Panc1 (cell line): ENCODE data around the gene BBS9. TPM values are rescaled to one million over a fixed set of nuclear protein-coding genes. Genes with fewer than 3 reads are reported as not detected.
"Not testable (repeated sequence)": the region's sequence is repeated elsewhere in the genome, so short reads cannot be mapped to it uniquely, and the experiment has no call there.

ENCODE experiments used
- ATAC-seq: fragments of 200-7000 bp; cut with Tn5 transposase; 2 replicates; pipeline ENCODE4 v1.9.1; 2020; ENCODE audit warnings: mild to moderate bottlenecking, moderate library complexity
- BruUV-seq: library from RNA; stranded (reverse); fragments of 400-500 nt; replicated peaks from 2 replicates; lab custom pipeline; 2021; lab: Mats Ljungman, UMichigan
- CTCF ChIA-PET: fragments of 300-600 bp; sonication (Branson Sonifier 250); formaldehyde crosslinking; loops from one replicate; lab custom pipeline; 2022; ENCODE audit warnings: antibody characterized with exemption; lab: Charles Lee
- POLR2A ChIA-PET: fragments of 300-600 bp; sonication (Branson Sonifier 250); formaldehyde crosslinking; loops from one replicate; lab custom pipeline; 2022; ENCODE audit warnings: antibody characterized with exemption; lab: Charles Lee
- DNase-seq: peaks from one replicate; pipeline ENCODE4 v3.0.0-alpha.2; 2010; ENCODE audit warnings: low read depth, low spot score
- H3K27ac ChIP-seq: 2 replicates; pipeline ENCODE4 v1.5.1; 2011; ENCODE audit warnings: mild to moderate bottlenecking, low read length, inconsistent platforms
- H3K27me3 ChIP-seq: fragments of 200-500 bp; sonication (Bioruptor generic); 2 replicates; pipeline ENCODE4 v1.6.0; 2014; ENCODE audit warnings: low read length, inconsistent platforms; ENCODE audit not compliant: control insufficient read depth, insufficient read depth
- H3K36me3 ChIP-seq: fragments of 200-500 bp; sonication (Bioruptor generic); 2 replicates; pipeline ENCODE4 v1.5.1; 2014; ENCODE audit warnings: inconsistent platforms, mild to moderate bottlenecking, low read length, moderate library complexity; ENCODE audit not compliant: control insufficient read depth, insufficient read depth
- H3K4me1 ChIP-seq: 2 replicates; pipeline ENCODE4 v1.5.1; 2011; ENCODE audit warnings: inconsistent platforms, mild to moderate bottlenecking, low read length, moderate library complexity; ENCODE audit not compliant: control insufficient read depth, insufficient read depth
- H3K4me3 ChIP-seq, 2 experiments: 2 replicates each; pipeline ENCODE4 v1.5.1; 2011 to 2012; ENCODE audit warnings: low read depth in 2 of 2, low read length in 2 of 2, mild to moderate bottlenecking in 2 of 2, inconsistent platforms in 1 of 2, moderate library complexity in 1 of 2
- H3K9me3 ChIP-seq: fragments of 200-500 bp; sonication (Bioruptor generic); 2 replicates; pipeline ENCODE4 v1.5.1; 2014; ENCODE audit warnings: low read depth, mild to moderate bottlenecking, inconsistent platforms, low read length, moderate library complexity; ENCODE audit not compliant: control insufficient read depth, insufficient read depth
- POLR2AphosphoS5 ChIP-seq: IDR thresholded peaks from 2 replicates; pipeline ENCODE4 v1.6.1; 2012; ENCODE audit warnings: mild to moderate bottlenecking, low read depth, low read length, moderate library complexity
- REST ChIP-seq, 2 experiments: IDR thresholded peaks; 2 replicates each; pipeline ENCODE4 v1.6.1; 2011 to 2012; ENCODE audit warnings: low read depth in 2 of 2, control low read depth in 1 of 2, low read length in 1 of 2, mild to moderate bottlenecking in 1 of 2, moderate library complexity in 1 of 2; ENCODE audit not compliant: insufficient read depth in 1 of 2
- SIN3A ChIP-seq: IDR thresholded peaks from 2 replicates; pipeline ENCODE4 v1.6.1; 2012; ENCODE audit warnings: low read depth, mild to moderate bottlenecking, low read length, moderate library complexity, borderline replicate concordance; ENCODE audit not compliant: insufficient read depth
- TCF7L2 ChIP-seq: IDR thresholded peaks from 2 replicates; pipeline ENCODE4 v1.6.1; 2011; ENCODE audit warnings: mild to moderate bottlenecking, low read depth, low read length, inconsistent platforms
- in situ Hi-C: cut with HindIII; loops from 2 replicates; pipeline ENCODE4 v1.10.0; 2016; ENCODE audit warnings: low sequenced_read_pairs, low pct_unique_long_range_greater_than_20kb
- intact Hi-C: fragments of 100-400 bp; cut with micrococcal nuclease; formaldehyde crosslinking; loops from one replicate; pipeline ENCODE4 v1.10.0; 2022; ENCODE audit not compliant: unreplicated experiment
- total RNA-seq: library from RNA; stranded (reverse); gene quantifications from one replicate; pipeline ENCODE4 v1.2.1, GENCODE V29; 2021; ENCODE audit not compliant: unreplicated experiment
- TF ChIP-seq, protein P1 (sequence below): fragments of 450-650 bp; IDR thresholded peaks from 2 replicates; pipeline ENCODE4 v1.5.1; 2017; ENCODE audit warnings: mild to moderate bottlenecking

Gene BBS9
- total RNA-seq, 1 experiment from 2014 or later = 6.9 TPM

DNA sequence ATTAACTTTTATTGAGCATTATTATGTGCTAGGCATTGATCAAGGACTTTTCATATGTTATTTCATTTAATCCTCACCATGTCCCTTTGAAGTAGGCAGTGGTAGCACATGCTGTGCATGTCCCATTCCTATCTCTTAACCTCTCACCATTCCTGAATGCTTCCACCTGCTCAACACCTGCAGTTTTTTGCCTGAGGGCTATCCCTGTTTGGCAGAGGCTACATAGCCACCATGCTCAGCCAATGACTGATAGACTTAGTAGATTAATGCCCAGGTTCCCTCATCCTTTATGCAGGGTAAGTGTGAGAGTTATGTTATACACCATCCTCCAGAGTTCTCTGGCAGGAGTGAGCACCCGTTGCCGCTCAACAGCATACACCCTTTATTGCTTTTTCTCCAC, 387.8 kb downstream of the BBS9 start:
- Histone ChIP-seq H3K4me1 (no peaks in the 10 kb centered on the region), H3K9me3 (no peaks in the 10 kb centered on the region), H3K27ac (no peak overlapping the region), H3K36me3 (no peaks in the 10 kb centered on the region), H3K4me3 (no peak overlapping the region), H3K27me3 (no peaks in the 10 kb centered on the region)
- ChIA-PET CTCF (no interaction called here), POLR2A (no interaction called here)
- in situ Hi-C loops (no loop called here), intact Hi-C loops (no loop called here)
- no peak for DNase-seq
- no peak for TF ChIP-seq TCF7L2
- TF ChIP-seq SIN3A = no peak
- TF ChIP-seq, protein P1, sequence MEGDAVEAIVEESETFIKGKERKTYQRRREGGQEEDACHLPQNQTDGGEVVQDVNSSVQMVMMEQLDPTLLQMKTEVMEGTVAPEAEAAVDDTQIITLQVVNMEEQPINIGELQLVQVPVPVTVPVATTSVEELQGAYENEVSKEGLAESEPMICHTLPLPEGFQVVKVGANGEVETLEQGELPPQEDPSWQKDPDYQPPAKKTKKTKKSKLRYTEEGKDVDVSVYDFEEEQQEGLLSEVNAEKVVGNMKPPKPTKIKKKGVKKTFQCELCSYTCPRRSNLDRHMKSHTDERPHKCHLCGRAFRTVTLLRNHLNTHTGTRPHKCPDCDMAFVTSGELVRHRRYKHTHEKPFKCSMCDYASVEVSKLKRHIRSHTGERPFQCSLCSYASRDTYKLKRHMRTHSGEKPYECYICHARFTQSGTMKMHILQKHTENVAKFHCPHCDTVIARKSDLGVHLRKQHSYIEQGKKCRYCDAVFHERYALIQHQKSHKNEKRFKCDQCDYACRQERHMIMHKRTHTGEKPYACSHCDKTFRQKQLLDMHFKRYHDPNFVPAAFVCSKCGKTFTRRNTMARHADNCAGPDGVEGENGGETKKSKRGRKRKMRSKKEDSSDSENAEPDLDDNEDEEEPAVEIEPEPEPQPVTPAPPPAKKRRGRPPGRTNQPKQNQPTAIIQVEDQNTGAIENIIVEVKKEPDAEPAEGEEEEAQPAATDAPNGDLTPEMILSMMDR = no peak
- TF ChIP-seq REST (IDR thresholded peaks at IDR 0.05; ENCODE audit: insufficient read depth in 1 of 2, low read depth in 2 of 2, low read length in 1 of 2) = no peak
- no peak for TF ChIP-seq POLR2AphosphoS5
- no TSS peak for BruUV-seq
- ATAC-seq = no peak

DNA sequence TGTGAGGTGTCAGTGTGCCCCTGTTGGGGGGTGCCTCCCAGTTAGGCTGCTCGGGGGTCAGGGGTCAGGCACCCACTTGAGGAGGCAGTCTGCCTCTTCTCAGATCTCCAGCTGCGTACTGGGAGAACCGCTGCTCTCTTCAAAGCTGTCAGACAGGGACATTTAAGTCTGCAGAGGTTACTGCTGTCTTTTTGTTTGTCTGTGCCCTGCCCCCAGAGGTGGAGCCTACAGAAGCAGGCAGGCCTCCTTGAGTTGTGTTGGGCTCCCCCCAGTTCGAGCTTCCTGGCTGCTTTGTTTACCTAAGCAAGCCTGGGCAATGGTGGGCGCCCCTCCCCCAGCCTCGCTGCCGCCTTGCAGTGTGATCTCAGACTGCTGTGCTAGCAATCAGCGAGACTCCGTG, 397.6 kb downstream of the BBS9 start:
- DNase-seq, POLR2A ChIA-PET, H3K4me3 ChIP-seq: not testable (repeated sequence)

DNA sequence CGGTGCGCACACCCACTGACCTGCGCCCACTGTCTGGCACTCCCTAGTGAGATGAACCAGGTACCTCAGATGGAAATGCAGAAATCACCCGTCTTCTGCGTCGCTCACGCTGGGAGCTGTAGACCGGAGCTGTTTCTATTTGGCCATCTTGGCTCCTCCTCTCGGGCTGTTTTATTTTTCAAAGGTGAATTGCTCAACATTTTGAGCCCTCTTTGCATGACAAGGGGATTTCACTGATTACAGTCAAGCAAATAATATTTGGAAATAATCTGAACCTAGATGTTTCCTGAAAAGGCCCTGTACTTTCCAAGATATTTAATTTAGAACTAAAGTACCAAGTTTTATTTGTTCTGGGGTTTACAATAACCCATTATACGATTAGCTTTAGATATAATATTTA, 398.2 kb downstream of the BBS9 start:
- BruUV-seq, ATAC-seq, CTCF ChIA-PET, DNase-seq, H3K4me3 ChIP-seq, H3K27ac ChIP-seq, H3K4me1 ChIP-seq, H3K27me3 ChIP-seq, POLR2A ChIA-PET, H3K9me3 ChIP-seq, H3K36me3 ChIP-seq, intact Hi-C loops, in situ Hi-C loops: not testable (repeated sequence)

More for the DNA sequence above, 397.6 kb downstream of the BBS9 start:
- CTCF ChIA-PET, intact Hi-C loops, H3K27me3 ChIP-seq, BruUV-seq, in situ Hi-C loops, H3K27ac ChIP-seq, H3K9me3 ChIP-seq, ATAC-seq, H3K36me3 ChIP-seq, H3K4me1 ChIP-seq: not testable (repeated sequence)
